Hindlimb muscle (tissue), 1 donor: ENCODE data around the gene ENOX1. TPM values are rescaled to one million over a fixed set of nuclear protein-coding genes. Genes with fewer than 3 reads are reported as not detected.
A peak's percentile ranks its signal among the peaks of the same experiment; 100 is the strongest.

Experiments
- DNase-seq: peaks from one replicate; pipeline ENCODE4 v3.0.0-alpha.2; 2013
- polyA plus RNA-seq: library from polyadenylated mRNA; unstranded; fragments of 120-200 nt; gene quantifications from one replicate; pipeline ENCODE4 v1.2.1, GENCODE V29; 2013; ENCODE audit not compliant: insufficient read length

ENOX1 gene
- polyA plus RNA-seq, 1 donor: 8.4 TPM

DNA sequence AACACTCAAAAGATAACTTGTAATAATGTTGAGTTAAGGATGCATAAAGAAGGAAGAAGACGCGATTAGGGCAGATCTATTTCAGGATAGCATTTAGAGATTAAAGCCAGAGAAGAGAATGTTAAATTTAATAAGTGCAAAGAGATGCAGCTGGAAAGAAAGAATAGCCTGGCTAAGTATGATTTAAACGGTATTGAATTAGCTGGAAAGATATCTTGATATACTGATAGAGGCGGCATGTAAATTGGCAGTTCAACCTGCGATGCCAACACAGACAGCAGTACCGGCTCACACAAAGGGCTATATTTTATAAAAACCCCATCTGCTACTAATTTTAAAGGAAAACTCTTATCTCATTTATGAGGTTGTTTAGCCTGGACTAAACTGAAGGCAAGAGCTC, 121.4 kb downstream of the ENOX1 start:
- no peak for DNase-seq

DNA sequence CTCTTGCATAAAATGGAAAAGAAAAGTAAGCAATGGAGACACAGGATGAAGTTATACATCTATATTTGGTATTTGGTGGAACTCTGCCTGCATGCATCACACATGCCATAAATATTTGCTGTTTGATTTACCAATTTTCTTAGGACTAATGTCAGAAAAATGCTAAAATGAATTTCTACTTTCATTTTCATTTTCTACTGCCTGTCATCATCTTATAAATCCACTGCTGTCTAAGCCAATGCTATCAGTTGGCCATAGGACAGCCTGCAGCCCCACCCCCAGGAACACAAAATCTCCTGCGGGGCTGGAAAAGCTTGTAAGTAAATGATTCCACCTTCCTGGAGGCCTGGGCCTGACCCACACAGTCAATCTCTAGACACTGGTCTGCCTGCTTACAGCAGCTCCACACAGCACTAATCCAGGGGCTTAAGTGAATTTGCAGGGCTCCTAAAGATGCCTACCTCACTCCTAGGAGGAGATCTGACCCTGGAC, 122.0 kb downstream of the ENOX1 start:
- peak; percentile 13 for DNase-seq

DNA sequence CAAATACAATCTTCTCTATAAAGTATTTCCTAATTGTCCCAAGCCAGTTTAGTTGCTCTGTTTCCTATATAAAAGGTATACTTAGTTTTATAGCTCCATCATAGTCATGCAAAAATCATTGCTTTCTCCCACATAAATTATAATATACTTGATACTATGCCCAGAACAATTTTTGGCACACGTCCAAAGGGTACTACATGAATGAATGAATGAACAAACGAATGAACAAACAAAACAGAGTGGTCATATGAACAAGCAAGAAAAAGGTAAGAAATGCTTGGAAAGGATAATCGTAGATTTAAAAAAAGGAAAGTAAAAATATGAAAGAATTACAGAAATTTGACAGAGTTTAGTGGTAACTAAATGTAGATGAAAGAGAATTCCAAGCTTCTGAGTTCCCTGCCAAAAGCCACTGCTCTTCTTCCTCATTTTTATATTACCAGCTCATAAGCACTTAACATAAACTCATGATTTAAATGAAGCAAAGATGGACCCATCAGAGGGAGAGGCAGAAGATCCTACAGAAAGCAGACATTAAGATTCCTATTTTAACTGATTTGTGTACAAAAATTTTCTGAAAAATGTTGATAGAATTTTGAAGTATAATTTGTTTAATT, 123.2 kb downstream of the ENOX1 start:
- no peak for DNase-seq

DNA sequence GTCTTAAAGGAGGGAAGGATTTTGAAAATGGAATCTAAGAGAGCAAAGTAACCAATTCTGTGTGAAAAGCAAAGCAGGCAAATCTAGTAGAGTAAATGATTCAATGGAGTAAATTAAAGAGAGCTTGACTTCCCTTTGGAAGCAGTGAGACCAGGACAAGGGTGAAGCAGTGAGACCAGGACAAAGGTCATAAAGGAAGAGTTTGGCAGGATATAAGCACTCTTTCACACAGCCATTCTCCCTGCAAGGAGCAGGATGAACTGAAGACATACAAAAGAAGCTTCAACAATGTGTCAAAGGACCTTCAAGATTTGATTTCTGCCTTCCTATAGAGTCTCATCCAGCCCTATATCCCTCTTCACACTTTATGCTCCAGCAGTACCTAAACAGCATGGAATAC, 123.8 kb downstream of the ENOX1 start:
- no peak for DNase-seq

DNA sequence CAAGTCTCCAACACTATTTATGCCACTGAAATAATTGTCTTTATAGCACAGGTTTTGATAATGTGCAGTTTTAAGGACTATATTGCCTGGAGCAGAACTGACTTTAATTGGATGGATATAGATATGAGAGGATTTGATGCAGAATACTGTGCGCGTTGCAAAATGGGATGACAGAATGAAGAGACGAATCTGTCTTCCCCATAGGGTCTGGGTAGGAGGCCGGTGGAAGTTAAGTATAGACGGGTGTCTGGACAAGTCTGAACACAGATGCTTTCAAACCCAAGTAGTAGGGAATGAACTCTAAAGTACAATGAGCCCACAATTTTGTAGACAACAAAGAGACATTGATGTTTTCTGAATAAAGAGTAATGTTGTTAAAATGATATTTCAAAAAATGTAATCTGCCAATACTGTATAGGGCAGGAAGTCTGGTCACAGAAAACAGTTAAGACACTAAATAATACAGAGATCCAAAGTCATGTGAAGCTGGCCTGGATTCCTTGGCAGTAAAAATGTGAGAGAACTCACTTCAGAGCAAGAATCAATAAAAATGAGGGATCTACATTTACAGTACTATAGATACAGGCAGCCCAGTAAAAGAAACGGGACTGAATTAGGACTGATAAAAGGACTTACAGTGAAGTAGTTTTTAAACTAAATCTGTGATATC, 125.5 kb downstream of the ENOX1 start:
- no peak for DNase-seq

DNA sequence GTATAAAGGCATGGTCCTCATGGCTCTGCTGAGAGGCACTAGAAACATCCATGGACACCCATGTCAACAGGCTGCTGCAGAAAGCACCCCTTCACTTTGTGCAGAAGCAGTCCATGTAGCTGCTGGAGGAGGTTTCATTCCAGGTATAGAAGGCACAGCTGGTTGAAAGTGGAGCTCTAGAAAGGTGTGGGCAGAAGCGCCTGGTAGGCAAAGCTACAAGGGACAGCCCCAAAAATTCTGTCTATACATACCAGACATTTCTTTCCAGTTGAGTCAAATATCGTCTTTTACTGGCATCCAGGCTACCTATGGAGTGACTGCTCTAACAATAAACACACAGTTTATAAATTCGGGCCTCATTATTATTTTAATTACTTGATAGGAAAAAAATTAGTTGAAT, 129.3 kb downstream of the ENOX1 start:
- no peak for DNase-seq

DNA sequence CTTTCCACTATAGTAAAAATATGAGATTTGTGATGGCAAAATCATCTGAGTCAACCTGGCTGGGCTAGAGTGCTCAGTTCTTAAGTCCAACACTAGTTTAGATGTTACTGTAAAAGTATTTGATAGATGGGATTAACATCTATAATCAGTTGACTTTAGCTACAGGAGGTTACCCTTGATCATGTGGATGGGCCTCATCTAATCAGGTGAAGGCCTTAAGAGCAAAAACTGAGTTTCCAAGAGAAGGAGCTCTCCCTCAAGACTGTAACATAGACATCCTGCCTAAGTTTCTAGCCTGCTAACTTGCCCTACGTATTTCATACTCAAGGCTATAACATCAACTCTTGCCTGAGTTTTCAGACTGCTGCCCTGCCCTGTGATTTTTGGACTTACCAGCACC, 132.8 kb downstream of the ENOX1 start:
- DNase-seq: no peak

DNA sequence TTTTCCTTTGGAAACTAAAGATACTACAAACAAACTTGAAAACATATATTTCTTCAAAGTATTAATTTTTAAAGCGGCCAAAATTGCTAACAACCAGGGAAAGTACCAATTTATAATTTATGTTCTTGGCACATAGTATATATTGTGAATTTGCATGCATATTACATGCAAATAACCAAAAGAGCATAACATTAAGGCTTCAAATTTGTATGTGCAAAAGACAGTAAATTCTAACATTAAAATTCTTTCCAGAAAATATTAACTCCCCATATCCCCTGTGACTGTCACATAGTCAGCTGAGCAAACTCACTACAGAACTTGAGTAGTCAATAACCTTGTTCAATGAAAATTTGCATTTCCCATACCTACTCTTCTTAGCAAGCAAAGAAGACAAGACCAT, 133.4 kb downstream of the ENOX1 start:
- DNase-seq: no peak

DNA sequence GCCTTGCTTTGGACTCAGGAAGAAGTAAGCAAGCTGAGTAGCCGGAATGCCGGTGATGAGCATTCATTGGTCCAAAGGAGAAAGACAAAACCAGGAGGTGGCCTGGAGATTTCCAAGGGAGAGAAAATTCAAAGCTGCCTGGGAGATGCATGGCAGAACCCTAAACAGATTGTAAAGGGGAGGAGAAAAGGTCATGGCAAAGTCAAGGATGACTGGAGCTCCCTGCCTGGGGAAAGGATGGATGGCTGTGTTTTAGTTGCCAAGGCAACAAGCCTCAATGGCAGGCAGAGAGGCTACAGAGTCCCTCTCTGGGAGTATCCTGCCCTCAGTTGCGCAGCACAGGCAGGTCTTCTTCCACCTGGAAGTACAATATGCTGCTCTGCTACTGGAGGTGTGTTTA, 134.0 kb downstream of the ENOX1 start:
- DNase-seq: no peak

DNA sequence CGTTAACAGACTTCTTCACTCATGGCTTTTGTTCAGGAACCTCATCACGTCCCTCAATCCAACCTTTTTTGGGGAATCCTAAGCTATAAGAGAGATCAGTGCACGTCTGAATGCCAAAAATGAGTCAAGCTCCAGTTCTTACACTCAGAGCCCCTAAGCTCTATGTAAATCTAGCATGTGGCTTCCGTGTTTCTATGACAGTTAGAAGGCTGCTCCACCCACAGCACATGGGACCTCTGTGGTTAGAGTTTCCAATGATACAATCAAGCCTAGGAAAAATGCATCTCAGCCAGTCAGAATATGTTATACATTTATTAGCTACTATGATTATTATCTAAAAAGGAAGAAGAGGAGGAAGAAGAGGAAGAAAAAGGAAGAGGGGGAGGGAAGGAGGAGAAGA, 135.9 kb downstream of the ENOX1 start:
- no peak for DNase-seq

DNA sequence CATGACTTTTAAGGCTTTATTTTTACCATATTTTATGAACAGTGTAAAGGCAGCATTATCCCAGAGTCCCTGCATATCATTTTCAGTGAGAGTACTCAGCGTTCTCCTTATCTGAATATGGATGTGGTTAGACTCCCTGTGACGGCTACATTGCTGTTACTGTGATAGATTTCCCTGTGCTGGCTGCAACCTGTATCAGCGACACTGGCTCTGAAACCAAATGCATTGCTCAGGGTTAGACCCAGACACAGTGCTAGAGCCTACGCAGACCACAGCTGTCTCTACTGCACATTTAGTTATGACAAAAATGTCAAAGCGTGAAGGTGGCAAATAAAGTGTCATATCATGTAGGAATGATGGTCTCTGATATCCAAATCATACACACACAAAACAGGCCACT, 138.0 kb downstream of the ENOX1 start:
- no peak for DNase-seq

DNA sequence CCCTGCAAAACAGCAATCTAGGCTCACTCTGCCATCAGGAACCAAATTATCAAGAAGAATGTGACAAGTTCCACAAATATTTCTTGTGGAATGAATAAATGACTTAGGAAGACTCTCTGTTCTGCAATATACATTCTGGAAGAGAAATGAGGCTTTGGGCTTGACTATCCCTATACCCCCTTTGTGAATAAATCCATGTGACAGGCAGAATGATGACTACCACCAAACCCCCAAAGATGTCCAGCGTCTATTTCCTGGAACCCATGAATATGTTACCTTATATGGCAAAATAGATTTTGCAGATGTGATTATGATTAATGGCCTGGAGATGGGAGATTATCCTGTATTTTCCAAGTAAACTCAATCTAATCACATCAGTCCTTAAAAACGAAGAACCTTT, 139.3 kb downstream of the ENOX1 start:
- DNase-seq: no peak

DNA sequence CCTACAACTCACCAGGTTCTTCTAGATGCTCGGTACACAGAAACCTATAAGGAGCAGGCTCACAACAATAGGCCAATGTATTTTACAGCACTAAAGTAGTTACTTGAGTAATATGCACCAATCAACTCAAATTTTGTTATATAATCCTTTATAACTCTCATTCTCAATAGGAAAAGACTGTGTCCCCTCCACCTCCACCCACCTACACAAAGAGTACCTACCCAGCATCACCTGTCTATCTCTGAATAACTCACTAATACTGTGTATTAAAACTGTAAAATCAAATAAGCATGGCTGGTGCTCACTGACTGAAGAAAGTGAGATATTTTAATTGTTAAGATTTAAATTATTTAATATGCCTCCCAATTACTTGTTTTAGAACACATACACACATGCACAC, 146.3 kb downstream of the ENOX1 start:
- no peak for DNase-seq

DNA sequence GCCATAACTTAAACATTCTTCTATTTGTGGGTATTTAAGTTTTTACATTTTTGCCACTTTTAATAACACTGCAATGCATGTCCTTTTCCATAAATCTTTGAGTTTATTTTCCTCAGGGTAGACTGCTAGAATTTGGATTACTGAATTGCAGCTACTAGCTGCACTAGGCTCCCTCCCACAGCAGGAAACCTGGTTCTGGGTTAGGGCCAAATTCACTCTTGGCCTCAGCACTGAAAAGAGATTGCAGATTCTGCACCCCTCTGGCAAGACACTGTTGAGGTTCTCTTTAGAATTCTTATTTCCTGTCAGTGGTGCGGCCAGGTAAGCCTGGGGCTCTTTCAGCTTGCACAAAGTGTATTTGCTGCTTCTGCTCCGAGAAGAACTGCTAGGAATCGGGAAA, 155.7 kb downstream of the ENOX1 start:
- DNase-seq: no peak

DNA sequence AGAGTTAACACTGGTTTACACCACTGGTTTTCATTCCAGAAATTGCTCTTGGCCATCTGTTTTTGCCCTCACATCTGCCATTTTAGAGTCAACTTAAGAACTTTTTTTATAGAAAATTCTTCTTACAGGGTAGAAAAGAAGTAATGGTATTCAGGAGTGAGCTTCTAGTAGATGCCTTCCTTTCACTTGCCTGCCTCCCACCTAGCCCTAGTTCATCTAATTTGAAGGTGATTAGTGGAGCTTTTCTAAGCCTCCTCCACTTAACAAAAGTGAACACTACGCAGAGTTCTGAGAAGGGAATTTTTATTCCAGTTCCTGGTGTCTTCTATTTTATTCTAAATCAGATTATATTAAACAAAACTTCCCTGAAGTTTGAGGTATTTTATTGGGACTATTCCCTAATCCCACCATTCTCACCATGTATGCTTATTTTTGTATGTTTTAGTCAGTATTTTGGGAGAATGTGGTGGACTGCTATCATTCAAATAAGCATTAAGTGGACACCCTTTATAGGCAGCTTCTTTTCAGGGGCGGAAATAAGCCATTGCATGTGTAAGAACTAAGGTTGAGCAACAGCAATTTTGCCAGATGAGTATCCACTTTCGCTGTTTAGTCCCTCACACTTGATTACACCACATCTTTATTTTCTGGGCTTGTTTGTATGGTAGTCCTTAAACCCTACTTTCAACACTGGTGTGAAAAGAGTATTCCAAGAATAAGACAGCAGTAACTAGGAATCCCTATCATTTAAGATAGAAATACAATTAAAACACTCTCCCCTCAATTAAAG, 156.9 kb downstream of the ENOX1 start:
- DNase-seq: no peak

DNA sequence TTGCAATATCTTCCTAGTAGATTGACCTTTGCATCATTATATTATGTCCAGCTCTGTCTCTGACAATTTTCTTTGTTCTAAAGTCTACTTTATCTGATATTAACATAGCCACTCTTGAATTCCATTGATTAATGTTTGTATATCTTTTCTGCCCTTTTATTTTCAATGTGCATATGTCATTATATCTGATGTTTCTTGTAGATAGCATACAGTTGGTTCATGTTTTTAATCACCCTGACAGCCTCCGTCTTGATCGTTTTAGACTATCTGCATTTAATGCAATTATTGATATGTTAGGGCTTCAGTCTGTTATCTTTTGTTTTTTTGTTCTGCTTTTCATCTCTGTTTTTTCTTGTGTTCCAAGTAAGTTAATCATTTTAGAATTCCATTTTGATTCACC, 159.8 kb downstream of the ENOX1 start:
- DNase-seq: no peak

DNA sequence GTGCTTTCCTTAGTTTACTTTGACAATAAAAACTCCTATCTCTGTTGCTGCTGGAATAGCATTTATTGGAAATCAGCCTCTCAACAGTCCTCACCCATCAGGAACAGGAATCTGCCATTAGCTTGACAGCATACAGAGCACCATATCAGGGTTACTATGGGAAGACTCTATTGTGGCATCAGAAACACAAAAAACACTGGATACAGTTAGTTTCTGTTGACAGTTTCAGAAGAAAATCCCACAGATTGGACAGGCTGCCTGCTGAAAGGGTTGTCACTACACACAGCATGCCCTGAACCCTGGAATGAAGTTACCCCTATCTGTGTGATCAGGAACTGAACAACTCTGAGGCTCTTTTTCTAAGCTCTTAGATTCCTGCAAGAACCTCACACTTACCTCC, 172.7 kb downstream of the ENOX1 start:
- no peak for DNase-seq

DNA sequence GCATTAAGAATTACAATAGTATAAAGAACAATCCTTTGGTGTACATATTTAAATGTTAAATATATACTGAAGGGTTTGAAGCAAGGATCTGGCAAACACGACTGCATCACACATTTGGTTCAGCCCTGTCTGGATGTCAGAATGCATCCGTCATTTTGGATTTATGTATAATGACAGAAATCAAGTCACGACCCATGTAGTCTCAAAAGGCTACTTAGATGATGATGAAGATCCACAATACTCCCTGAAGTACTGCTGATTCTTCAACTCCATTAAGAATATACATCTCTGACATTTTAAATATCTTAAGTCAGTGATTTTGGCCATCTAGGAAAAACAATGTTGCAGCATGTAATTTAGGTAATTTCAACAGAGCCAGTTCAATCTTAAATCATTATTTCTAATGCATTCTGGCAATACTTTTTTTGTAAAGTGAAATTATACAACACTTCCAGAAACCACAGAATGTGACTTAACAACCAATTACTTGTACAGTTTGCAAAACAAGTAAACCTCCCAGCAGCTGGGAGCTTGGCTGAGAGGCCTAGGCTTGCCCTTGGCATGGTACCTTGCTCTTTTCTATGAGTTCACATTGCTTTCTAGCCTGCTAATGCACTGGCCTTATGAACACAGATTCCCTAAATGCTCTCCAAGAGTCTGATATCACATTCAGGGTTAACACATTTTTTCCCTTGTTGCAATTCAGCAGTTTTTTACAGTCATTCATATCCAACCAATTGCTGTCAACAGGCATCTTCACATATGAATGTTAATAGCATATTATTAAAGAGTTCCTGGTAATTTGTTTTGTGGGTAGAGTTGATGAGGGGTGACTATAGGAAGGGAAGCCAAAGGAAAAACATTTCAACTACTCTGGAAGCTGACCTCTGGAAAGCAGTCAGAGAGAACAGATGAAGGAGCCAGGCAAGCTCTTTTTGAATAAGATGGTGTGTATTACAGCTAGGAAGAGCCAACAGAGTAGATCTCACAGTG, 175.2 kb downstream of the ENOX1 start:
- peak; percentile 45 for DNase-seq

DNA sequence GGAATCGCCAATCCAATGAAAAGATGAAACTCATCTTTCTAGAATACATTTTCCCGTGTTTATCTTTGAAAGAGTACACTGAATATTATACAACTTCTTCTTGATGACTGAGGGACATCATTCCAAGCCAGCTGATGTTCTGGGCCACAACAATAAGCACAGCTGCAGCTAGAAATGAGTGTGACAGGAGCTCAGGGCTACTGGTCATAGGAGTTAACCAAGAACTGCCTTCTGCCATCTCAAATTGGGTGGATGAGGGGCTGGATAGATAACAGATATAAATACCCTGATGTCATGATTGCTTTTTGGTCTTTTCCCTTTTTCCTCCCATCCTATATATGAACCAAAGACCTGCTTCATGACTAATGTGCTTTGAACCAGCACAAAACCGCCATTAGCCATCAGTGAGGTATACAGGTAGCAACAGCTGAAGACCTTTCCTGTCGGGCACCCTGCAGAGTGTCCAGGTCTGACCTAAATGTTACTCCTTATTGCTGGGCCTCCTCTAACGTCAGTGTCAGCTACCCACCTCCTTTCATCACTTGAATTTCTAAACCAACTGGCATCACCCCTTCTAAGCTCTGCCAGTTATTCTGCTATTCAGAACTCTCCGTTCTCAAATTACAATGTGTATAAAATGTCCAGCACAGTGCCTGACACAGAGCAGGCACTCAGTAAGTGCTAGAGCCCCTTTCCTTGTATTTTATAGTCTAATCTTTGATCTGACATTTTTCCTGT, 178.2 kb downstream of the ENOX1 start:
- no peak for DNase-seq

DNA sequence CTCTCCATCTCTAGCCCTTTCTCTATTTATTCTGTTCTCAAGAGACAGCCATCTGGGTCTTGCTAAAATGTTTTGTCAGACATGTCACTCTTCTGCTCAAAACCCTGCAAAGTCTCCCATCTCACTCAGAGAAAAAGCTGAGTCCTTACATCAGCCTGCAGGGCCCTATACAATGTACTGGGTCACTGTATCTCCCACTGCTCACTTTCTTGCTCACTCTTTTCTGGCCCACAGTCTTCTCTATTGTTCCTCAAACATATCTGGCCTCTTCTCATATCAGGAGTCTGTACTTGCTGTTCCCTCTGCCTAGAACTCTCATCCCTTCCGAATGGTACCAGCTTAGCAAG, 189.2 kb downstream of the ENOX1 start:
- no peak for DNase-seq

DNA sequence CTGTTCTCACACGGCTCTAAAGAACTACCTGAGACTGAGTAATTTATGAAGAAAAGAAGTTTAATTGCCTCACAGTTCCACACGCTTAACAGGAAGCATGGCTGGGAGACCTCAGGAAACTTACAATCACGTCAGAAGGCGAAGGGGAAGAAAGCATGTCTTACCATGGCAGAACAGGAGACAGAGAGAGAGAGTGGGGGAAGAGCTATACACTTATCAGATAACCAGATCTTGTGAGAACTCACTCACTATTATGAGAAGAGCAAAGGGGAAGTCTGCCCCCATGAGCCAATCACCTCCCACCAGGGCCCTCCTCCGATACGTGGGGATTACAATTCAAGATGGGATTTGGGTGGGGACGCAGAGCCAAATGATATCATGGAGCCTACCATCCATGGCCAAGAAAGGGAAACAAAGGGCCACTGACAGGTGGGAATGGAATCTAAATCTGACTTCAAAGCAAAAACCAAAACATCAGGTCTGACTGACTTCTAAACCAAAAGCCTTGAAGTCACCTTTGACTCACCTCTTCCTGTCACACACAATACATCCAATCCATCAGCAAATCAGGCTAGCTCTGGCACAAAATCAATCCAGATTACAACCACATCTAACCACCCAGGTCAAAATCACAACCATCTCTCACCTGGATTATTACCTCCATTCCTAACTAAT, 189.7 kb downstream of the ENOX1 start:
- no peak for DNase-seq
